ENCODE measurements around the gene SLC16A8.

GRCh38 chr22:38066381-38067027 is 17.5 kb downstream of the SLC16A8 start:
- TF ChIP-seq CTCF (optimal IDR thresholded peaks at IDR 0.05 in 1 of 3, IDR thresholded peaks at IDR 0.05 in 1 of 3, conservative IDR thresholded peaks at IDR 0.05 in 1 of 3; ENCODE audit: extremely low read depth in 1 of 3, insufficient read depth in 2 of 3, low read length in 3 of 3) (no peak), EZH2 (IDR thresholded peaks at IDR 0.05; ENCODE audit: low read length) (no peak)

All from keratinocyte (primary cell).